Measurements from ENCODE around the gene HIGD1B. TPM values are rescaled to one million over a fixed set of nuclear protein-coding genes. Genes with fewer than 3 reads are reported as not detected.

HIGD1B gene
- total and polyA plus RNA-seq, 2 donors (not counting 1 experiment from before 2014, with no cell fraction given) = not detected

DNA sequence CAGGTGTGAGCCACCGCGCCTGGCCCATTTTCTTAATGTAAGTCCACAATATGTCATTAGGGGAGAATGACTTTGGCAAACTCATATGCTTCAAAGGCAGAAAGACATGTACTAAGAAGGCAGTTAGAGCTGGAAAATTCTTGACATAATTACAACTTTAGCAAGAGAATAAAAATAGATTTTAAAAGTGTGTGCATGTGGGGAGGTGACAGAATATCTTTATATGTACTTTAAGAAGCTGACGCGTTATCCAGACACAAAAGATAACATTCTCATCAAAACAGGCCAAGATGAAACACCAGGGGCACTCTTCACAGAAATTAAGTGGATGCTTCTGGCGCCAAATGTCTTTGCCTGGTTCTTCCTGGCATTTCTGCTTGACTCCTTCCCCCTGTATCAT lies 45.8 kb upstream of the HIGD1B start:
- Mint-ChIP-seq H3K27me3 (no peaks in the 10 kb centered on the region), H3K27ac (no peak overlapping the region)
- 87% methylated on average over 3 of the region's 5 CpGs for WGBS (ENCODE audit: insufficient coverage)

More for the DNA sequence above, 45.8 kb upstream of the HIGD1B start:
- no peaks in the 10 kb centered on the region for H3K36me3 ChIP-seq (replicated peaks in 1 of 2; ENCODE audit: control extremely low read depth in 1 of 2, control insufficient read depth in 1 of 2, extremely low read depth in 1 of 2, insufficient read depth in 2 of 2, low read length in 1 of 2)
- TF ChIP-seq EZH2 (IDR thresholded peaks at IDR 0.05; ENCODE audit: borderline replicate concordance, insufficient read depth, low read depth, low read length, poor library complexity, severe bottlenecking) (no peak), CTCF (IDR thresholded peaks at IDR 0.05) (no peak)
- Mint-ChIP-seq H3K9me3 (ENCODE audit: insufficient read depth) (no peaks in the 10 kb centered on the region), H3K4me3 (no peak overlapping the region), H3K4me1 (no peaks in the 10 kb centered on the region)
- no peak for DNase-seq
- no peak for ATAC-seq (ENCODE audit: low read depth)
- ChIA-PET POLR2A (no interaction called here), CTCF (no interaction called here)
- H3K27me3 ChIP-seq (replicated peaks in 1 of 4; ENCODE audit: control extremely low read depth in 1 of 4, control insufficient read depth in 3 of 4, insufficient read depth in 4 of 4, low read length in 3 of 4) = no peaks in the 10 kb centered on the region
- no peaks in the 10 kb centered on the region for H3K4me1 ChIP-seq (ENCODE audit: control insufficient read depth in 2 of 2, insufficient read depth in 2 of 2, low read length in 2 of 2)
- no peak overlapping the region for H2AFZ ChIP-seq (ENCODE audit: insufficient read depth, low read depth, low read length, poor library complexity, severe bottlenecking)
- no peak overlapping the region for H3K4me3 ChIP-seq (ENCODE audit: control extremely low read depth in 1 of 5, extremely low read depth in 1 of 5, insufficient read depth in 1 of 5, low read depth in 2 of 5, low read length in 4 of 5)
- H3K9me3 ChIP-seq (ENCODE audit: control extremely low read depth in 1 of 3, control insufficient read depth in 2 of 3, insufficient read depth in 1 of 3, low read length in 2 of 3) = no peaks in the 10 kb centered on the region
- intact Hi-C loops (cut with micrococcal nuclease) = no loop called here
- no peak overlapping the region for H3K27ac ChIP-seq (ENCODE audit: low read length in 2 of 2)
- no peak overlapping the region for H3K9ac ChIP-seq (ENCODE audit: low read length)
- H3K79me2 ChIP-seq (ENCODE audit: control insufficient read depth, insufficient read depth, low read length) = no peaks in the 10 kb centered on the region
- H3K4me2 ChIP-seq (replicated peaks; ENCODE audit: low read depth, low read length, poor library complexity, severe bottlenecking) = no peak overlapping the region
- H4K20me1 ChIP-seq (ENCODE audit: control insufficient read depth, insufficient read depth, low read length, poor library complexity, severe bottlenecking) = no peaks in the 10 kb centered on the region

Measured in B cell (primary cell).